ENCODE measurements around the gene SRGAP3. TPM values are rescaled to one million over a fixed set of nuclear protein-coding genes. Genes with fewer than 3 reads are reported as not detected.

The SRGAP3 gene
- total RNA-seq, 1 experiment from 2014 or later, result 0.69 TPM

- DNase-seq (ENCODE audit: low spot score), result no peak
- CTCF ChIA-PET, result no interaction called here
- no peaks in the 10 kb centered on the region for H3K9me3 ChIP-seq (ENCODE audit: low read depth, low read length, poor library complexity, severe bottlenecking)
- H3K4me1 ChIP-seq (ENCODE audit: insufficient read depth, low read length, poor library complexity, severe bottlenecking), result no peaks in the 10 kb centered on the region
- BruUV-seq (replicated peaks), result no TSS peak
- POLR2A ChIA-PET (ENCODE audit: low non-redundant PET), result no interaction called here
- no peak overlapping the region for H3K27ac ChIP-seq (ENCODE audit: low read depth, low read length, poor library complexity, severe bottlenecking)
- TF ChIP-seq CTCF (conservative IDR thresholded peaks at IDR 0.05; ENCODE audit: low read depth, low read length), result no peak
- TF ChIP-seq EZH2 (IDR thresholded peaks at IDR 0.05; ENCODE audit: borderline replicate concordance, low read depth, low read length, poor library complexity, severe bottlenecking), result no peak
- H3K4me3 ChIP-seq (ENCODE audit: low read depth, low read length, poor library complexity, severe bottlenecking), result no peak overlapping the region
- H3K27me3 ChIP-seq (replicated peaks; ENCODE audit: insufficient read depth, low read depth, low read length, poor library complexity), result peaks cover 7% of the 10 kb centered on the region
- intact Hi-C loops (cut with micrococcal nuclease; ENCODE audit: unreplicated experiment), result no loop called here
- no peaks in the 10 kb centered on the region for H3K36me3 ChIP-seq (ENCODE audit: insufficient read depth, low read length, poor library complexity, severe bottlenecking)
Measured at GRCh38 chr3:8986741-8987140, 262.7 kb downstream of the SRGAP3 start.

GRCh38 chr3:8985876-8986275 is 263.6 kb downstream of the SRGAP3 start:
- H3K9me3 ChIP-seq (ENCODE audit: low read depth, low read length, poor library complexity, severe bottlenecking), result no peaks in the 10 kb centered on the region
- ChIA-PET POLR2A (ENCODE audit: low non-redundant PET) (no interaction called here), CTCF (no interaction called here)
- no TSS peak for BruUV-seq (replicated peaks)
- peaks cover 15% of the 10 kb centered on the region for H3K27me3 ChIP-seq (replicated peaks; ENCODE audit: insufficient read depth, low read depth, low read length, poor library complexity)
- H3K4me3 ChIP-seq (ENCODE audit: low read depth, low read length, poor library complexity, severe bottlenecking), result no peak overlapping the region
- H3K36me3 ChIP-seq (ENCODE audit: insufficient read depth, low read length, poor library complexity, severe bottlenecking), result no peaks in the 10 kb centered on the region
- H3K4me1 ChIP-seq (ENCODE audit: insufficient read depth, low read length, poor library complexity, severe bottlenecking), result no peaks in the 10 kb centered on the region
- no peak overlapping the region for H3K27ac ChIP-seq (ENCODE audit: low read depth, low read length, poor library complexity, severe bottlenecking)
- no peak for DNase-seq (ENCODE audit: low spot score)
- intact Hi-C loops (cut with micrococcal nuclease; ENCODE audit: unreplicated experiment), result no loop called here
- no peak for TF ChIP-seq CTCF (conservative IDR thresholded peaks at IDR 0.05; ENCODE audit: low read depth, low read length)
- TF ChIP-seq EZH2 (IDR thresholded peaks at IDR 0.05; ENCODE audit: borderline replicate concordance, low read depth, low read length, poor library complexity, severe bottlenecking), result no peak

- BruUV-seq (replicated peaks), result no TSS peak
- TF ChIP-seq CTCF (conservative IDR thresholded peaks at IDR 0.05; ENCODE audit: low read depth, low read length) (no peak), EZH2 (IDR thresholded peaks at IDR 0.05; ENCODE audit: borderline replicate concordance, low read depth, low read length, poor library complexity, severe bottlenecking) (no peak)
- intact Hi-C loops (cut with micrococcal nuclease; ENCODE audit: unreplicated experiment), result no loop called here
- POLR2A ChIA-PET (ENCODE audit: low non-redundant PET), result no interaction called here
- CTCF ChIA-PET, result no interaction called here
- H3K9me3 ChIP-seq (ENCODE audit: low read depth, low read length, poor library complexity, severe bottlenecking), result no peaks in the 10 kb centered on the region
- no peak overlapping the region for H3K4me3 ChIP-seq (ENCODE audit: low read depth, low read length, poor library complexity, severe bottlenecking)
- no peaks in the 10 kb centered on the region for H3K36me3 ChIP-seq (ENCODE audit: insufficient read depth, low read length, poor library complexity, severe bottlenecking)
- H3K27me3 ChIP-seq (replicated peaks; ENCODE audit: insufficient read depth, low read depth, low read length, poor library complexity), result peaks cover 20% of the 10 kb centered on the region
- no peaks in the 10 kb centered on the region for H3K4me1 ChIP-seq (ENCODE audit: insufficient read depth, low read length, poor library complexity, severe bottlenecking)
- no peak for DNase-seq (ENCODE audit: low spot score)
- no peak overlapping the region for H3K27ac ChIP-seq (ENCODE audit: low read depth, low read length, poor library complexity, severe bottlenecking)
Measured at GRCh38 chr3:8985411-8985831, 264.0 kb downstream of the SRGAP3 start.

All from A673 (cell line).